ENCODE data around the gene AVPR2. TPM values are rescaled to one million over a fixed set of nuclear protein-coding genes. Genes with fewer than 3 reads are reported as not detected.

Gene AVPR2
- total RNA-seq, 1 experiment from 2014 or later, result not detected

DNA sequence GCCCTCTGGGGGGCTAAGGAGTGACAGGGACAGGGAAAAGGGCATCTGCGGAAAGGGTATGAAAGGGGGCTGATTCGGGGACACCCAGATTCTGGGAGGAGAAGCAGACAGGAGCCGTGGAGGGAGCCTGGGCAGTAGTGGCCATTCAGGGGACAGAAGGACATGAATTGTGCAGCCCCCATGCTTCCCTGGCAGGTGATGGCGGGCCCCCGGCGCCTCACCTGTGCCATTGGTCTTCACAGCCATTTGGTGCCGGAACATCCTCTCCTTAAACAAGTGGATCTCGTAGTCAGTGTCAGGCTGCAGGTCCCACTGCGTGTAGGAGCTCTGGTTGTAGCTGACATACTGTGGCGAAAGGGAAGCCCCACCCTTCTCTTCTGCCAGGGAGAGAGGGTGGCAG, 40.4 kb upstream of the AVPR2 start:
- Histone ChIP-seq H3K9ac (ENCODE audit: low read length) (no peak overlapping the region), H3K36me3 (ENCODE audit: low read depth, low read length) (no peaks in the 10 kb centered on the region), H3K4me3 (ENCODE audit: low read length) (no peak overlapping the region), H2AFZ (ENCODE audit: low read length) (no peak overlapping the region), H3K4me1 (ENCODE audit: insufficient read depth, low read length) (no peaks in the 10 kb centered on the region), H3F3A (ENCODE audit: low read length, unreplicated experiment) (no peaks in the 10 kb centered on the region), H3K9me3 (ENCODE audit: low read length) (no peaks in the 10 kb centered on the region), H3K27ac (ENCODE audit: low read length) (no peak overlapping the region), H3K27me3 (ENCODE audit: low read length) (peaks cover 7% of the 10 kb centered on the region; the same call in 1 of the 2 replicates), H4K20me1 (ENCODE audit: low read length) (no peaks in the 10 kb centered on the region), H3K9me2 (replicated peaks; ENCODE audit: low read length) (no peaks in the 10 kb centered on the region), H3K4me2 (ENCODE audit: low read length) (no peak overlapping the region), H3K79me2 (ENCODE audit: low read length) (no peaks in the 10 kb centered on the region)
- DNase-seq (no peak), ATAC-seq (no peak)
- TF ChIP-seq EZH2phosphoT487 (IDR thresholded peaks at IDR 0.05; ENCODE audit: borderline replicate concordance, low read length), result no peak
- TF ChIP-seq EZH2 (IDR thresholded peaks at IDR 0.05; ENCODE audit: low read length, unreplicated experiment), result no peak
- TF ChIP-seq CTCF (conservative IDR thresholded peaks at IDR 0.05; ENCODE audit: low read depth, low read length), result no peak
- intact Hi-C loops (cut with micrococcal nuclease), result no loop called here
- POLR2A ChIA-PET (ENCODE audit: unreplicated experiment), result no interaction called here
- no TSS peak for BruUV-seq (replicated peaks)
- CTCF ChIA-PET, result no interaction called here

- no peaks in the 10 kb centered on the region for H3K36me3 ChIP-seq (ENCODE audit: low read depth, low read length)
- H3K4me3 ChIP-seq (ENCODE audit: low read length), result no peak overlapping the region
- CTCF ChIA-PET, result no interaction called here
- H4K20me1 ChIP-seq (ENCODE audit: low read length), result no peaks in the 10 kb centered on the region
- intact Hi-C loops (cut with micrococcal nuclease), result no loop called here
- no peaks in the 10 kb centered on the region for H3K9me2 ChIP-seq (replicated peaks; ENCODE audit: low read length)
- DNase-seq, result no peak
- no peak overlapping the region for H3K27ac ChIP-seq (ENCODE audit: low read length)
- no TSS peak for BruUV-seq (replicated peaks)
- H3K27me3 ChIP-seq (ENCODE audit: low read length), result peaks cover 3% of the 10 kb centered on the region; the same call in 1 of the 2 replicates
- no peak overlapping the region for H2AFZ ChIP-seq (ENCODE audit: low read length)
- TF ChIP-seq CTCF (conservative IDR thresholded peaks at IDR 0.05; ENCODE audit: low read depth, low read length) (no peak), EZH2 (IDR thresholded peaks at IDR 0.05; ENCODE audit: low read length, unreplicated experiment) (no peak), EZH2phosphoT487 (IDR thresholded peaks at IDR 0.05; ENCODE audit: borderline replicate concordance, low read length) (no peak)
- no peaks in the 10 kb centered on the region for H3K9me3 ChIP-seq (ENCODE audit: low read length)
- H3K4me1 ChIP-seq (ENCODE audit: insufficient read depth, low read length), result no peaks in the 10 kb centered on the region
- H3F3A ChIP-seq (ENCODE audit: low read length, unreplicated experiment), result no peaks in the 10 kb centered on the region
- no peak overlapping the region for H3K4me2 ChIP-seq (ENCODE audit: low read length)
- H3K9ac ChIP-seq (ENCODE audit: low read length), result no peak overlapping the region
- no peak for ATAC-seq
- POLR2A ChIA-PET (ENCODE audit: unreplicated experiment), result no interaction called here
- H3K79me2 ChIP-seq (ENCODE audit: low read length), result no peaks in the 10 kb centered on the region
Measured at GRCh38 chrX:153864561-153865320, 39.7 kb upstream of the AVPR2 start.

DNA sequence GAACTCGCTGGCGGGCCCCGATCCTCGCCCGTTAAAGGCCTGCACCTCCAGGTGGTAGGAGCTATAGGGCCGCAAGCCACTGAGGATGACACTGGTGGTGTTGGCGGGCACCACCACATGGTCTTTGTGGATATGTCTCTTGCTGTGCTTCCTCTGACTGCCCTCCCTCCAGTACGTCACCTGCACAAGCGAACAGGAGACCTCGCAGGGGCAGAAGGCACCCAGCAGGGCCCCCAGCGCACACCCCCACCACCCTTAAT, 39.2 kb upstream of the AVPR2 start:
- CTCF ChIA-PET, result interaction anchor here (0.6 kb wide), 1 partner anchor 326 kb away, joined by 3 read pairs; no protein-coding TSS in a partner anchor
- no peak overlapping the region for H3K27ac ChIP-seq (ENCODE audit: low read length)
- ATAC-seq (no peak), DNase-seq (no peak)
- H3F3A ChIP-seq (ENCODE audit: low read length, unreplicated experiment), result no peaks in the 10 kb centered on the region
- BruUV-seq (replicated peaks), result no TSS peak
- H3K4me2 ChIP-seq (ENCODE audit: low read length), result no peak overlapping the region
- no peaks in the 10 kb centered on the region for H3K4me1 ChIP-seq (ENCODE audit: insufficient read depth, low read length)
- H3K4me3 ChIP-seq (ENCODE audit: low read length), result no peak overlapping the region
- H3K36me3 ChIP-seq (ENCODE audit: low read depth, low read length), result no peaks in the 10 kb centered on the region
- no peak overlapping the region for H3K9ac ChIP-seq (ENCODE audit: low read length)
- H4K20me1 ChIP-seq (ENCODE audit: low read length), result no peaks in the 10 kb centered on the region
- no peak for TF ChIP-seq CTCF (conservative IDR thresholded peaks at IDR 0.05; ENCODE audit: low read depth, low read length)
- no peak for TF ChIP-seq EZH2phosphoT487 (IDR thresholded peaks at IDR 0.05; ENCODE audit: borderline replicate concordance, low read length)
- TF ChIP-seq EZH2 (IDR thresholded peaks at IDR 0.05; ENCODE audit: low read length, unreplicated experiment), result no peak
- no peak overlapping the region for H2AFZ ChIP-seq (ENCODE audit: low read length)
- POLR2A ChIA-PET (ENCODE audit: unreplicated experiment), result no interaction called here
- no peaks in the 10 kb centered on the region for H3K27me3 ChIP-seq (ENCODE audit: low read length)
- H3K9me3 ChIP-seq (ENCODE audit: low read length), result no peaks in the 10 kb centered on the region
- no peaks in the 10 kb centered on the region for H3K79me2 ChIP-seq (ENCODE audit: low read length)
- intact Hi-C loops (cut with micrococcal nuclease), result no loop called here
- no peaks in the 10 kb centered on the region for H3K9me2 ChIP-seq (replicated peaks; ENCODE audit: low read length)
